NCI-H2227 treated with DMSO at 0.1 percent for 48 hours (cell line): Measurements from ENCODE around the gene HHAT.

Source experiments
- DNase-seq: peaks from one replicate; lab custom pipeline; 2025; lab: John Stamatoyannopoulos, UW

Gene HHAT

GRCh38 chr1:210553711-210554110 is 225.0 kb downstream of the HHAT start:
- DNase-seq, result no peak

DNA sequence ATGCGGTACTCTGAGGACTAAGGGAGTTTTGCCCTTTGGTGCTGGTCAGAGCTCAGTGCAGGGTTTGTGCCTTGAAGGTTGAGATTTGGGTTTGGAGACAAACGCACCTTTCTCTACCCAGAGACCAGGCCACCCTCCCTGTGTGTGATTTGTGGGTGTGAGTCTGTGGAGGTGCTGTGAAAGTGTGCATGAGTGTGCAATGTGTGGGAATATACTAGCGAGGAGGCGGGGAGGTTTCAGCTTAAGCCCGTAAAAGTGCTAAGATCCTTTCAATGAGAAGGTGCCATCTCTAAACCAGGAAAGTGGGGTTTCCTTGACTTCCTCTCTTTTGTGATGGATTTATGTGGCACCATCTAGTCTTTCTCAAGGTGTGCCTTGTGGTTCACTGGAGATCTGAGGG is 225.7 kb downstream of the HHAT start:
- DNase-seq, result no peak

DNA sequence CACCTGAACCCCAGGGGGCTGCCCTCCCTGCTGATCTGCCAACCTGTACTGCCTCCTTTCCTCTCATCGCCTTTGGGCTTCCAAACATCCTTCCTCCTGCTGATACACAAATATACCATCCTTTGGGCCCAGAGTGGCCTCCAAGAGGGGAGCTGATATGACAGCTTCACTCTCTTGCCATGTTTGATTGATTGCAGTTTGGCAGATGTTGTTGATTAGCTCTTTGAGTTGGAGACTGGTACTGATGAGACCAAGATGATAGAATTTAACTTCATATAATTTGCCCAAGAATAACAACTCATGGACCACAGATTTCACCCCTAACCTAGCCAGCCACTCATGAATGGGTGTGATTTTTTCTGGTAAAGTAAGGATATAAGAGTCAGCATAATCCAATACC is 227.8 kb downstream of the HHAT start:
- DNase-seq, result no peak

GRCh38 chr1:210557426-210558077 is 228.8 kb downstream of the HHAT start:
- DNase-seq, result no peak

- peak; percentile 61 for DNase-seq
These were observed 229.6 kb downstream of the HHAT start for GRCh38 chr1:210558302-210558701.

- no peak for DNase-seq
These were observed 236.6 kb downstream of the HHAT start for GRCh38 chr1:210565306-210565705.

DNA sequence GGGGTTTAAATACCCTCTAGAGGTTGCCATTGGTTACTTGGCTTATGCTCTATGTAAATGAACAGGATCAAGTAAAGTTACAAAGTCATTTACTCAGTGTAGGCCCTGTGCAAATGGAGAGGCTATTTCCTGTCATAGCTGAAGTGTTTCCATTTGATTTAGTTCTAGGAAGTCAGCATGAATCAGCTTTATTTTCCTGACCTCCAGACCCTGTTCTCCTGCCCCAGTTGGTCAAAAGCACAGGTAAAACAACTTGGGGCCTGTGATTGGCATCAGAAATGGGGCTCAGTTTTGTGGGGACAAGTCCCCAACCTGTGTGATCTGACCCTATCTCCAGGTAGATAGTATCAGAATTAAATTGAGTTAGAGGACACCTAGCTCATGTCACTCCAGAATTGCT is 239.9 kb downstream of the HHAT start:
- no peak for DNase-seq

- no peak for DNase-seq
These were observed 241.4 kb downstream of the HHAT start for GRCh38 chr1:210570116-210570515.

- DNase-seq, result no peak
These were observed 242.9 kb downstream of the HHAT start for GRCh38 chr1:210571356-210572284.

- no peak for DNase-seq
These were observed 244.4 kb downstream of the HHAT start for GRCh38 chr1:210573141-210573540.

- DNase-seq, result no peak
These were observed 253.7 kb downstream of the HHAT start for GRCh38 chr1:210582205-210582970.

- DNase-seq, result peak; percentile 90
These were observed 255.9 kb downstream of the HHAT start for GRCh38 chr1:210584439-210585113.

GRCh38 chr1:210586771-210587170 is 258.1 kb downstream of the HHAT start:
- DNase-seq, result no peak

DNA sequence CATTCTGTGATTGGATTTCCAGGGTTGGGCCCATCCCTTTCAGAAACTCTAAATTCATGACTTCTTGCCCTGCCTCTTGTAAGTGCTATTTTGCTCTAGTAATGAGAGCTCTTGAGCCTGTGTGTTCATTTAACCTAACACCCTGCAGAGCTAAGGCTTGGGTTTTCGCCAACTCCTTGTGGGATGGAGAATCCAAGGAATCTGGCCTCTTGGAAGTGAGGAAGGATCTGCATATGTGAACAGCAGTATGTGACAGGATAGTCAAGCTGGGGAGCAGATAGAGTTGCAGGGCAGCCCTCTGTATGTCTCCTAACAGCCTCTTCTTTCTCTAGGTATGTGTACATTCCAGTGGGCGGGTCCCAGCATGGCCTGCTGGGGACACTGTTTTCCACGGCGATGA is 258.9 kb downstream of the HHAT start:
- DNase-seq, result no peak

- DNase-seq, result no peak
These were observed 259.7 kb downstream of the HHAT start for GRCh38 chr1:210588357-210588756.

- no peak for DNase-seq
These were observed 260.2 kb downstream of the HHAT start for GRCh38 chr1:210588946-210589345.

GRCh38 chr1:210591214-210591613 is 262.5 kb downstream of the HHAT start:
- no peak for DNase-seq

GRCh38 chr1:210594605-210595004 is 265.9 kb downstream of the HHAT start:
- DNase-seq, result no peak

DNA sequence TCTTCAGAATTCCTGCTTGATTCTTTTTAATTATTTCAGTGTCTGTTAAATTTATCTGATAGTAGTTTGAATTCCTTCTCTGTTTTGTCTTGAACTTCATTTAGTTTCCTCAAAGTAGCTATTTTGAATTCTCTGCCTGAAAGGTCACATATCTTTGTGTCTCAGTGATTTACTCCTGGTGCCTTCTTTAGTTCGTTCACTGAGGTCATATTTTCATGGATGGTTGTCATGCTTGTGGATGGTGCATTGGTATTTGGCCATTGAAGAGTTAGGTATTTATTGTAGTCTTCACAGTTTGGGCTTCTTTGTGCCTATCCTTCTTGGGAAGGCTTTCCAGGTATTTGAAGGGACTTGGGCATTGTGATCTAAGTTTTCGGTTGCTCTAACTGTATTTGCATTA is 267.9 kb downstream of the HHAT start:
- DNase-seq, result no peak

- no peak for DNase-seq
These were observed 268.9 kb downstream of the HHAT start for GRCh38 chr1:210597555-210598134.

- DNase-seq, result no peak
These were observed 269.5 kb downstream of the HHAT start for GRCh38 chr1:210598135-210598652.
